Ascending aorta (tissue), 2 donors: Measurements from ENCODE around the gene RRAS. TPM values are rescaled to one million over a fixed set of nuclear protein-coding genes. Genes with fewer than 3 reads are reported as not detected.

Source experiments
- DNase-seq, 2 donors: peaks; one replicate each; pipeline ENCODE4 v3.0.0-alpha.2; 2019; ENCODE audit warnings: low spot score in 2 of 2
- H3K27ac ChIP-seq, 2 donors: fragments of 200-600 bp; sonication (generic); one replicate each; pipeline ENCODE4 v1.5.1; 2016 to 2017; ENCODE audit warnings: mild to moderate bottlenecking in 1 of 2
- H3K27me3 ChIP-seq: fragments of 200-600 bp; sonication (generic); one replicate; pipeline ENCODE4 v1.5.1; 2017
- H3K36me3 ChIP-seq, 2 donors: fragments of 200-600 bp; sonication (generic); one replicate each; pipeline ENCODE4 v1.5.1; 2016
- H3K4me1 ChIP-seq, 2 donors: fragments of 200-600 bp; sonication (generic); one replicate each; pipeline ENCODE4 v1.5.1; 2016 to 2017; ENCODE audit warnings: mild to moderate bottlenecking in 1 of 2
- H3K4me3 ChIP-seq, 2 donors: fragments of 200-600 bp; sonication (generic); one replicate each; pipeline ENCODE4 v1.5.1; 2016 to 2017; ENCODE audit warnings: mild to moderate bottlenecking in 1 of 2
- H3K9me3 ChIP-seq, 2 donors: fragments of 200-600 bp; sonication (generic); one replicate each; pipeline ENCODE4 v1.5.1; 2016
- intact Hi-C: fragments of 100-400 bp; cut with DNase I; formaldehyde crosslinking; loops from one replicate; pipeline ENCODE4 v1.15.1; 2023
- total RNA-seq: library from RNA; depleted of rRNA; stranded (reverse); fragments of >200 nt; gene quantifications from one replicate; pipeline ENCODE4 v1.1.0, GENCODE V29; 2016
- TF ChIP-seq, protein P1 (sequence below), 3 experiments: fragments of 200-600 bp in 2 of 3; fragments of 450-650 bp in 1 of 3; sonication (generic) in 2 of 3; IDR thresholded peaks; one replicate each; pipeline ENCODE4 v1.5.1; 2016 to 2019; ENCODE audit warnings: antibody characterized with exemption in 3 of 3, mild to moderate bottlenecking in 1 of 3, moderate library complexity in 1 of 3

RRAS gene
- total RNA-seq, 1 donor from 2014 or later = 161 TPM

DNA sequence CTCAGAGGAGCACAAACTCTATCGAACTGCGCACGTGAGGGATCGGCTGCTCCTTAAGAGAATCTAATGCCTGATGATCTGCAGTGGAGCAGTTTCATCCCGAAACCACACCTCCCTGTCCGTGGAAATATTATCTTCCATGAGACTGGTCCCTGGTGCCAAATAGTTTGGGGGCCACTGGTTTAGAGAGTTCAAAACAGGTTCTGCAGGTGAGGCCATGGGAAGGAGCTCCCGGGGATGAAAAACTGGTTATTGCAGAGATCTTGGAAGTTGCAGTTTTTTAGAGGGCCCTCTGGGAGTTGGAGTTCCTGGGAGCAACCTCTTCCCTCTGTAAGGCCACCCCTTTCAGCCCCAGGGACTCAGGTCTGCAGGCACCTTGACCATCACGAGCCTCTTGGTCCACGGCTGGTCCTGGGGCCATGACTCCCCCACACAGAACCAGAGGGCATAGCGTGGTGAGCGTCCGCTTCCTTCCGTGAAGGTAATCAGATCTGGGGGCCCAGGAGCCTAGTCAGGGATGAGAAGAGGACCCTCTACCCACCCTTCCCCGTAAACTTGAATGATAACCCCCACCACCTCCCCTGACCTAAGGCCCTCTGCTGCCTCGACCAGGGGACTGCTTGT lies 20.5 kb upstream of the RRAS start:
- no peaks in the 10 kb centered on the region for H3K27me3 ChIP-seq
- H3K27ac ChIP-seq = no peak overlapping the region
- DNase-seq = no peak
- intact Hi-C loops = no loop called here
- peaks cover 71 to 77% of the 10 kb centered on the region in 2 donors for H3K36me3 ChIP-seq
- H3K4me3 ChIP-seq = no peak overlapping the region
- H3K9me3 ChIP-seq = no peaks in the 10 kb centered on the region
- TF ChIP-seq, protein P1, sequence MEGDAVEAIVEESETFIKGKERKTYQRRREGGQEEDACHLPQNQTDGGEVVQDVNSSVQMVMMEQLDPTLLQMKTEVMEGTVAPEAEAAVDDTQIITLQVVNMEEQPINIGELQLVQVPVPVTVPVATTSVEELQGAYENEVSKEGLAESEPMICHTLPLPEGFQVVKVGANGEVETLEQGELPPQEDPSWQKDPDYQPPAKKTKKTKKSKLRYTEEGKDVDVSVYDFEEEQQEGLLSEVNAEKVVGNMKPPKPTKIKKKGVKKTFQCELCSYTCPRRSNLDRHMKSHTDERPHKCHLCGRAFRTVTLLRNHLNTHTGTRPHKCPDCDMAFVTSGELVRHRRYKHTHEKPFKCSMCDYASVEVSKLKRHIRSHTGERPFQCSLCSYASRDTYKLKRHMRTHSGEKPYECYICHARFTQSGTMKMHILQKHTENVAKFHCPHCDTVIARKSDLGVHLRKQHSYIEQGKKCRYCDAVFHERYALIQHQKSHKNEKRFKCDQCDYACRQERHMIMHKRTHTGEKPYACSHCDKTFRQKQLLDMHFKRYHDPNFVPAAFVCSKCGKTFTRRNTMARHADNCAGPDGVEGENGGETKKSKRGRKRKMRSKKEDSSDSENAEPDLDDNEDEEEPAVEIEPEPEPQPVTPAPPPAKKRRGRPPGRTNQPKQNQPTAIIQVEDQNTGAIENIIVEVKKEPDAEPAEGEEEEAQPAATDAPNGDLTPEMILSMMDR (IDR thresholded peaks at IDR 0.05) = no peak
- peaks cover 0 to 9% of the 10 kb centered on the region in 2 donors for H3K4me1 ChIP-seq

DNA sequence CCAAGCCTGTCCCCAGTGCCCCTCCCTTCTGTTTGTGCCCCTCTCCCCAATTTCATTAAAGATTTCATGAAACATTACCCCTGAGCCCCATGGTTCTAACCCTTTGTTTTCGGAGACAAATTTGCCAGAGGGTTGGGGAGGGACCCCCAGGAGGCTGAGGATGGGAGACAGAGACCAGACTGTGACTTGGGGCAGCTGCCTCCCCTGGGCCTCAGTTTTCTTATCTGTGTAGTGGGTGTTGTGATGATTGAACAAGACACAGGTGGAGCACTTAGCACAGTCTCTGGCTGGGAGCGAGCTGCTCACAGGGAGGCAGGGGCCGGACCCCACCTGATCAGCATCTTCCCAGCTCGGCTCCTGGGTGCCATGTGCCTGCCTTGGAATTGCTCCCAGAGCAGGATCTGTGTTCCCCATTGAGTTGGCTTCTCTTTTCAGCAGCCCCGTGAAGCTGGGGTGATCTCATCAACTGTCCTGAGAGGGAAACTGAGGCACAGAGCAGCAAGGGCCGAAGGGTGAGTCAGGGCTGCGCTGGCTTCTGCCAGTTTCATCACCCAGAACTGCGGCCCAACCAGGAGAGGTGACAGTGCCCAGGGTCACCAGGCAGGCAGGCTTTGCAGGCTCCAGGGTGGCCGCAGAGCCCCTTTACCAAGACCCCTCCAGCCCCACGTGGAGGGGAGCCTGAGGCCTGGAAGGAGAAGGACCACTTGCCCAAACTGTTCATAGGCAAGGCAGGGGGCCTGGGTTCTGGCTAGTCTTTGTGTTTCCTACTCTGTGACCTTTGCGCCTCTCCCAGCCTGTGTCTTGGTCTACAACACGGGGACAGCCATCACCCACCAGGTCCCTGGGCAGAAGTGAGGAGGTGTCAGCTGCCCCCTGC lies 18.9 kb upstream of the RRAS start:
- Histone ChIP-seq H3K9me3 (no peaks in the 10 kb centered on the region), H3K4me3 (no peak overlapping the region), H3K27me3 (no peaks in the 10 kb centered on the region), H3K36me3 (peaks cover 88 to 93% of the 10 kb centered on the region in 2 donors), H3K27ac (no peak overlapping the region), H3K4me1 (peaks cover 0 to 4% of the 10 kb centered on the region in 2 donors)
- no peak for DNase-seq
- intact Hi-C loops = no loop called here
- TF ChIP-seq, protein P1 (IDR thresholded peaks at IDR 0.05) = no peak

DNA sequence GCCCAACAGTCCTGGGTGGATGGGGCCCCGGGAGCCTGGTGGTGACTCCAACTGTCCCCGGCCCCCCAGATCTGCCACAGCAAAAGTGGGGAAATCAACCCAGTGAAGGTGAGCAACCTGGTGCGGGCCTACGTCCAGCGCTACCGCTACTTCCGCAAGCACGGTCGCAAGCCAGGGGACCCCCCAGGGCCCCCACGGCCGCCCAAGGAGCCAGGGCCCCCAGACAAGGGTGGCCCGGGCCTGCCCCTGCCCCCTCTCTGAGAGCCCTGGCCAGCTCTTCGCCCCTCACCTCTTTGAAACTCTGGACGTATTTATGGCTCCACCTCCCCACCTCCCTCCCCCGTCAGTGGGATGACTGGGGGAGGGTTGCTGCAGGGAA lies 18.2 kb upstream of the RRAS start:
- H3K27me3 ChIP-seq = no peaks in the 10 kb centered on the region
- DNase-seq = no peak
- no peaks in the 10 kb centered on the region for H3K4me1 ChIP-seq
- peaks cover 95 to 99% of the 10 kb centered on the region in 2 donors for H3K36me3 ChIP-seq
- no peak overlapping the region for H3K4me3 ChIP-seq
- intact Hi-C loops = no loop called here
- no peak overlapping the region for H3K27ac ChIP-seq
- TF ChIP-seq, protein P1 (IDR thresholded peaks at IDR 0.05) = no peak
- H3K9me3 ChIP-seq = no peaks in the 10 kb centered on the region

DNA sequence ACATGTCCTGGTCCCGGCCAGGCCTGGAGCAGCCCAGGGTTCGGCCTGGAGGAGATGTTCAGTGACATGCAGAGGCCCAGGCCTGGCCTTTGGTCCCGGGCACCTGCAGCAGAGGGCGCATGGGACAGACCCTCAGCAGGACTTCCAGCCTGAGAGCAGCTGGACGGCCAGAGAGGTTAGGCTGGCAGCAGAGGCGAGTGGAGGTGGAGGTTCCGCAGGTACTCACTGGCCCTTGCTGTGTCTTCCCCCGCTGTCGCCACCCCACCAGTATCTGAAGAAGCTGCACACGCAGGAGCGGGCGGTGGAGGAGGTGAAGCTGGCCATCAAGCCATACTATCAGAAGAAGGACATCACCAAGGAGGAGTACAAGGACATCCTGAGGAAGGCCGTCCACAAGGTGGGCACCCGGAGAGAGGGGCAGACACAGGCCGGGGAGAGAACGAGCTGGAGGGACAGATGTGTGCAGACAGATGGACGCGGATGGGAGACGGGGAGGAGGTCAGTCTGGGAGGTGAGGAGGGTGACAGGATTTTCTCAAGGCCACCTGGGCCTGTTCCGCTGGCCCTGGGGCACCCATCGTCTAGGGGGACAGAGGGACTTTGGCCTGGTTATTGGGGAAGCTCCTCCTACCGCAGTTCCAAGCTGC lies 17.7 kb upstream of the RRAS start:
- DNase-seq = no peak
- H3K27ac ChIP-seq = no peak overlapping the region
- intact Hi-C loops = no loop called here
- H3K27me3 ChIP-seq = no peaks in the 10 kb centered on the region
- H3K36me3 ChIP-seq = peaks cover 98 to 99% of the 10 kb centered on the region in 2 donors
- H3K4me1 ChIP-seq = no peaks in the 10 kb centered on the region
- no peak overlapping the region for H3K4me3 ChIP-seq
- TF ChIP-seq, protein P1 (IDR thresholded peaks at IDR 0.05) = no peak
- H3K9me3 ChIP-seq = no peaks in the 10 kb centered on the region

DNA sequence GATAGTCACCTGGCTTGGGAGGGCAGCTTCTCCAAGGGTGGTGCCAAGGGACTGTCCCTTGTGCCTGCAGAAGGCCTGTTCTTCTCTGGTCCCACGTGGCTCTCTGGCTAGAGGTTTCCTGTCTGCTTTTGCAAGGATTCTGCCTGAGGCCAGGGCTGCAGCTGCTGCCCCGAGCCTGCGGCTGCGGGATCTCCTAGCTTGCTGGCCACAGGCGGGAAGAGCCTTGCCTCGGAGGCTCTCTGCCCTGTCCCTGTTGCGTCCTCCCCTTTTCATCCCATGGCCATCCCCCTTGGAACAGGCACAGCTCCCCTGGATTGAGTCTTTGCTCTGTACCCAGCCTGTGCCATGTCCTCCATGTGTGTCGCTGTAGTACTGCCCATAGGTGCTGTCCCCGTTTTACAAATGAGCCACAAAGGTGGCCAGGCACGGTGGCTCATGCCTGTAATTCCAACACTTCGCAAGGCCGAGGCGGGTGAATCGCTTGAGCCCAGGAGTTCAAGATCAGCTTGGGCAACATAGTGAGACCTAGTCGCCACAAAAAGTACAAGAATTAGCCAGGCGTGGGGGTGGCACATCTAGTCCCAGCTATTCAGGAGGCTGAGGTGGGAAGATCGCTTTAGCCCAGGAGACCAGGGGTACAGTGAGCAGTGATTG lies 16.6 kb upstream of the RRAS start:
- TF ChIP-seq, protein P1 (IDR thresholded peaks at IDR 0.05) = no peak

More for the DNA sequence above, 16.6 kb upstream of the RRAS start:
- Histone ChIP-seq H3K27ac (no peak overlapping the region), H3K9me3 (no peaks in the 10 kb centered on the region), H3K4me3 (no peak overlapping the region), H3K36me3 (peaks cover 93 to 94% of the 10 kb centered on the region in 2 donors), H3K4me1 (no peaks in the 10 kb centered on the region), H3K27me3 (no peaks in the 10 kb centered on the region)
- intact Hi-C loops = no loop called here
- DNase-seq = no peak
